Measurements from ENCODE around the gene EDA2R.

GRCh38 chrX:66634272-66634671 is 4.6 kb downstream of the EDA2R start:
- no peak for TF ChIP-seq KAT7 (CRISPR knock-in tag; IDR thresholded peaks at IDR 0.05; ENCODE audit: borderline replicate concordance)
- no peak for TF ChIP-seq CTCF (IDR thresholded peaks at IDR 0.05)
- TF ChIP-seq TCF7 (CRISPR knock-in tag; IDR thresholded peaks at IDR 0.05; ENCODE audit: low read depth) = no peak
- TF ChIP-seq NFYB (CRISPR knock-in tag; conservative IDR thresholded peaks at IDR 0.05; ENCODE audit: low read depth) = no peak
- no peak for TF ChIP-seq MXD4 (CRISPR knock-in tag; IDR thresholded peaks at IDR 0.05; ENCODE audit: borderline replicate concordance)
